GM21786 (cell line): ENCODE results near the gene KIFBP.

ENCODE experiments used
- ATAC-seq: cut with Tn5 transposase; IDR thresholded peaks from one replicate; pipeline ENCODE4 v1.9.1; 2021; ENCODE audit not compliant: unreplicated experiment

The KIFBP gene

GRCh38 chr10:69047111-69047832 is 58.7 kb downstream of the KIFBP start:
- ATAC-seq: no peak

GRCh38 chr10:69048103-69048502 is 59.5 kb downstream of the KIFBP start:
- ATAC-seq: no peak

GRCh38 chr10:69049566-69049961 is 61.0 kb downstream of the KIFBP start:
- ATAC-seq: no peak

- peak; percentile 31 for ATAC-seq
These were observed 62.7 kb downstream of the KIFBP start for GRCh38 chr10:69051303-69051702.

GRCh38 chr10:69051710-69052487 is 63.3 kb downstream of the KIFBP start:
- ATAC-seq: no peak

GRCh38 chr10:69052736-69053135 is 64.1 kb downstream of the KIFBP start:
- no peak for ATAC-seq

GRCh38 chr10:69055241-69055640 is 66.6 kb downstream of the KIFBP start:
- no peak for ATAC-seq

GRCh38 chr10:69056129-69056528 is 67.5 kb downstream of the KIFBP start:
- peak; percentile 47 for ATAC-seq

GRCh38 chr10:69056536-69057260 is 68.1 kb downstream of the KIFBP start:
- no peak for ATAC-seq

GRCh38 chr10:69057261-69057950 is 68.8 kb downstream of the KIFBP start:
- ATAC-seq: no peak

- ATAC-seq: no peak
These were observed 69.3 kb downstream of the KIFBP start for GRCh38 chr10:69057951-69058297.

- no peak for ATAC-seq
These were observed 71.7 kb downstream of the KIFBP start for GRCh38 chr10:69060127-69060798.

- ATAC-seq: peak; percentile 54
These were observed 72.9 kb downstream of the KIFBP start for GRCh38 chr10:69061305-69062161.

GRCh38 chr10:69062901-69063300 is 74.3 kb downstream of the KIFBP start:
- ATAC-seq: no peak

GRCh38 chr10:69064762-69065328 is 76.2 kb downstream of the KIFBP start:
- no peak for ATAC-seq

- peak; percentile 62 for ATAC-seq
These were observed 77.1 kb downstream of the KIFBP start for GRCh38 chr10:69065406-69066361.
